Neural progenitor cell (in vitro differentiated cells): ENCODE measurements around the gene HYAL4. TPM values are rescaled to one million over a fixed set of nuclear protein-coding genes. Genes with fewer than 3 reads are reported as not detected.

Source experiments
- DNase-seq: peaks from one replicate; pipeline ENCODE4 v3.0.0-alpha.2; 2016; ENCODE audit warnings: low spot score
- H2AFZ ChIP-seq: fragments of 200-600 bp; sonication (generic); replicated peaks from 2 replicates; pipeline ENCODE4 v1.6.1; 2016; ENCODE audit warnings: antibody characterized with exemption
- H3F3A ChIP-seq: fragments of 200-600 bp; sonication (generic); 2 replicates; pipeline ENCODE4 v1.6.1; 2016; ENCODE audit warnings: antibody characterized with exemption, low read depth
- H3K27ac ChIP-seq: fragments of 200-600 bp; sonication (generic); 2 replicates; pipeline ENCODE4 v1.5.1; 2016; ENCODE audit warnings: mild to moderate bottlenecking
- H3K27me3 ChIP-seq: fragments of 200-600 bp; sonication (generic); 2 replicates; pipeline ENCODE4 v1.6.1; 2016; ENCODE audit warnings: mild to moderate bottlenecking, moderate library complexity
- H3K36me3 ChIP-seq: fragments of 200-600 bp; sonication (generic); 2 replicates; pipeline ENCODE4 v1.5.1; 2016
- H3K4me1 ChIP-seq: fragments of 200-600 bp; sonication (generic); 2 replicates; pipeline ENCODE4 v1.6.1; 2016; ENCODE audit warnings: mixed run types
- H3K4me2 ChIP-seq: fragments of 200-600 bp; sonication (generic); 2 replicates; pipeline ENCODE4 v1.6.1; 2016
- H3K4me3 ChIP-seq: fragments of 200-600 bp; sonication (generic); 2 replicates; pipeline ENCODE4 v1.5.1; 2016
- H3K79me2 ChIP-seq: fragments of 200-600 bp; sonication (generic); 2 replicates; pipeline ENCODE4 v1.6.1; 2016; ENCODE audit warnings: low read depth
- H3K9ac ChIP-seq: fragments of 200-600 bp; sonication (generic); 2 replicates; pipeline ENCODE4 v1.6.1; 2016
- H3K9me3 ChIP-seq: fragments of 200-600 bp; sonication (generic); 2 replicates; pipeline ENCODE4 v1.5.1; 2016; ENCODE audit warnings: low read depth
- H4K20me1 ChIP-seq: fragments of 200-600 bp; sonication (generic); 2 replicates; pipeline ENCODE4 v1.6.1; 2016; ENCODE audit warnings: low read depth
- H3K27ac Mint-ChIP-seq: 3 replicates; pipeline ENCODE4 v1.8.0; 2021; ENCODE audit warnings: mixed read lengths
- H3K27me3 Mint-ChIP-seq: 2 replicates; pipeline ENCODE4 v1.8.0; 2022; ENCODE audit warnings: low read depth, mild to moderate bottlenecking, inconsistent platforms, moderate library complexity, mixed read lengths; ENCODE audit not compliant: insufficient read depth
- H3K36me3 Mint-ChIP-seq: 3 replicates; pipeline ENCODE4 v1.8.0; 2021; ENCODE audit warnings: mixed read lengths
- H3K4me1 Mint-ChIP-seq: 3 replicates; pipeline ENCODE4 v1.8.0; 2021; ENCODE audit warnings: mixed read lengths
- H3K4me3 Mint-ChIP-seq: 3 replicates; pipeline ENCODE4 v1.8.0; 2021; ENCODE audit warnings: mild to moderate bottlenecking, moderate library complexity, mixed read lengths
- H3K9me3 Mint-ChIP-seq: 3 replicates; pipeline ENCODE4 v1.8.0; 2020; ENCODE audit warnings: mixed read lengths
- EZH2 ChIP-seq: fragments of 200-600 bp; sonication (generic); IDR thresholded peaks from 2 replicates; pipeline ENCODE4 v1.6.1; 2017; ENCODE audit warnings: antibody characterized with exemption, mild to moderate bottlenecking, moderate library complexity
- EZH2phosphoT487 ChIP-seq: fragments of 200-600 bp; sonication (generic); IDR thresholded peaks from 2 replicates; pipeline ENCODE4 v1.6.1; 2017; ENCODE audit warnings: antibody characterized with exemption
- total RNA-seq: library from RNA; depleted of rRNA; stranded (reverse); fragments of >200 nt; gene quantifications from 2 replicates; pipeline ENCODE4 v1.2.3, GENCODE V29; 2015; ENCODE audit warnings: low replicate concordance
- TF ChIP-seq, protein P1 (sequence below): fragments of 200-600 bp; sonication (generic); IDR thresholded peaks from 2 replicates; pipeline ENCODE4 v1.5.1; 2017; ENCODE audit warnings: antibody characterized with exemption, mild to moderate bottlenecking

HYAL4 gene
- total RNA-seq, 1 donor from 2014 or later = not detected

DNA sequence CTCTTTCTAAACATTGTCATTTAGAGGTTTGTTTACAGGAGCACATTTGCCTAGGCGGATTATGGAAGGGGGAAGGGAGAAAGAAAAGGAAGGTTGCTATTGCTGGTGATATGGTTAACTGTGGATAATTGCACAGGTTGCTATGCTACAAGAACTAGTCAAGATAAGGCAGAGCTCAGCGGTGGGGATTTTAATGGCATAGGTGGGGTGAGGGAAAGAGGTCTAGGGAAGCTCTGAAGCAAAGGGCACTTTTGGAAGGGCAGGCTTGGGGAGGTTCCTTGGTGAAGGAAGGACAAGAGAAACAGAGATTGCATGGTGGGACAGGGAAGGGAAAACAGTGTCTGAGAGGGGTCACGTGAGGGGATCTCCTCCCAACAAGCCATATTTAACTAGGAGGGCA is 19.5 kb downstream of the HYAL4 start:
- no peak overlapping the region for H2AFZ ChIP-seq

DNA sequence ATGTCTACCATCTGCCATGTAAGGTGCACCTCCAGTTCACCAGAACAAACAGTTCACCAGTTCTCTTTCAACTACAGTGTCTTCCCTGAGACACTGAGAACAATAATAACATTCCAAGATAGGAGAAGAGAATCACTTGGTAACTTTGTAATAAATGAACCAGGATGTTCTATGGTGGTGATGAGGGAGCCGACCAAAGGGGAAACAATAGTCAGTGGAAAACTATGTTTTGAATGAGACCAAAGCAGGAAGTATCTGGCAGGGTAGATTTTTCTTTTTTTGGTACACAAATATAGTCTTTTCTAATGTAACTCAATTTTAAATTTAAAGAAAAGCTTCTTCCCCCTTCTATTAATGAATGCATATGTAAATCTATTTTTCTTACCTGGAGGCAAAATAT is 20.0 kb downstream of the HYAL4 start:
- no peaks in the 10 kb centered on the region for H3K79me2 ChIP-seq
- Mint-ChIP-seq H3K9me3 (no peaks in the 10 kb centered on the region), H3K4me3 (no peak overlapping the region), H3K27me3 (peaks cover 2% of the 10 kb centered on the region), H3K4me1 (peaks cover 3% of the 10 kb centered on the region), H3K36me3 (no peaks in the 10 kb centered on the region), H3K27ac (no peak overlapping the region)
- TF ChIP-seq EZH2phosphoT487 (no peak), EZH2 (no peak)
- TF ChIP-seq, protein P1, sequence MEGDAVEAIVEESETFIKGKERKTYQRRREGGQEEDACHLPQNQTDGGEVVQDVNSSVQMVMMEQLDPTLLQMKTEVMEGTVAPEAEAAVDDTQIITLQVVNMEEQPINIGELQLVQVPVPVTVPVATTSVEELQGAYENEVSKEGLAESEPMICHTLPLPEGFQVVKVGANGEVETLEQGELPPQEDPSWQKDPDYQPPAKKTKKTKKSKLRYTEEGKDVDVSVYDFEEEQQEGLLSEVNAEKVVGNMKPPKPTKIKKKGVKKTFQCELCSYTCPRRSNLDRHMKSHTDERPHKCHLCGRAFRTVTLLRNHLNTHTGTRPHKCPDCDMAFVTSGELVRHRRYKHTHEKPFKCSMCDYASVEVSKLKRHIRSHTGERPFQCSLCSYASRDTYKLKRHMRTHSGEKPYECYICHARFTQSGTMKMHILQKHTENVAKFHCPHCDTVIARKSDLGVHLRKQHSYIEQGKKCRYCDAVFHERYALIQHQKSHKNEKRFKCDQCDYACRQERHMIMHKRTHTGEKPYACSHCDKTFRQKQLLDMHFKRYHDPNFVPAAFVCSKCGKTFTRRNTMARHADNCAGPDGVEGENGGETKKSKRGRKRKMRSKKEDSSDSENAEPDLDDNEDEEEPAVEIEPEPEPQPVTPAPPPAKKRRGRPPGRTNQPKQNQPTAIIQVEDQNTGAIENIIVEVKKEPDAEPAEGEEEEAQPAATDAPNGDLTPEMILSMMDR = no peak
- no peak overlapping the region for H2AFZ ChIP-seq
- no peak overlapping the region for H3K27ac ChIP-seq
- H4K20me1 ChIP-seq = no peaks in the 10 kb centered on the region
- no peak overlapping the region for H3K4me3 ChIP-seq
- H3K27me3 ChIP-seq = no peaks in the 10 kb centered on the region
- H3K9ac ChIP-seq = no peak overlapping the region
- H3K4me1 ChIP-seq = no peaks in the 10 kb centered on the region
- no peaks in the 10 kb centered on the region for H3K36me3 ChIP-seq
- H3K4me2 ChIP-seq = no peak overlapping the region
- H3F3A ChIP-seq = no peaks in the 10 kb centered on the region
- no peak for DNase-seq
- no peaks in the 10 kb centered on the region for H3K9me3 ChIP-seq

More for the DNA sequence above, 19.5 kb downstream of the HYAL4 start:
- no peak for DNase-seq
- Histone ChIP-seq H3K9me3 (no peaks in the 10 kb centered on the region), H3K27ac (no peak overlapping the region), H3K9ac (no peak overlapping the region), H3K4me1 (no peaks in the 10 kb centered on the region), H3K36me3 (no peaks in the 10 kb centered on the region), H3F3A (no peaks in the 10 kb centered on the region), H3K4me3 (no peak overlapping the region), H4K20me1 (no peaks in the 10 kb centered on the region), H3K79me2 (no peaks in the 10 kb centered on the region), H3K27me3 (no peaks in the 10 kb centered on the region), H3K4me2 (no peak overlapping the region)
- H3K27ac Mint-ChIP-seq = no peak overlapping the region
- TF ChIP-seq, protein P1 = no peak
- TF ChIP-seq EZH2 (no peak), EZH2phosphoT487 (no peak)
- H3K36me3 Mint-ChIP-seq = no peaks in the 10 kb centered on the region
- peaks cover 4% of the 10 kb centered on the region for H3K27me3 Mint-ChIP-seq
- H3K9me3 Mint-ChIP-seq = no peaks in the 10 kb centered on the region
- H3K4me3 Mint-ChIP-seq = no peak overlapping the region
- peaks cover 3% of the 10 kb centered on the region for H3K4me1 Mint-ChIP-seq

DNA sequence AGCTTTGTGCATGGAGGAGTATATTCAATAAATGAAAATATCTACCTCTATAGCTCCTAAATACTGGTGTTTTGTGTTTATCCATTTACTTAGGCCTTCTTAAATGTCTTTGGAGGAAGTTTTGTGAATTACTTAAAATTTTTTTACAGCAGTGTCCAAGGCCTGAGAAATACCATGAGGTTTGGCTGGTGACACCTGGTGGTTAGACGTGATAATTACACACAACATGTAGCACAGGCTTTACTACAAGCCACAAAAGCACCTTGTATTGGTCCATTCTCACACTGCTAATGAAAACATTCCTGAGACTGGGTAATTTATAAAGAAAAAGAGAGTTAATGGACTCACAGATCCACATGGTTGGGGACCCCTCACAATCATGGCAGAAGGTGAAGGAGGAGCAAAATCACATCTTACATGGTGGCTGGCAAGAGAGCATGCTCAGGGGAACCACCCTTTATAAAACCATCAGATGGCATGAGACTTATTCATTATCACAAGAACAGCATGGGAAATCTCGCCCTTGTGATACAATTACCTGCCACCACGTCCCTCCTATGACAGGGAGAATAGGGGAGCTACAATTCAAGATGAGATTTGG is 20.6 kb downstream of the HYAL4 start:
- Mint-ChIP-seq H3K27me3 (peaks cover 2% of the 10 kb centered on the region), H3K4me1 (peaks cover 3% of the 10 kb centered on the region), H3K4me3 (no peak overlapping the region), H3K36me3 (no peaks in the 10 kb centered on the region), H3K27ac (no peak overlapping the region), H3K9me3 (no peaks in the 10 kb centered on the region)
- no peaks in the 10 kb centered on the region for H3K27me3 ChIP-seq
- H3K9ac ChIP-seq = no peak overlapping the region
- no peak overlapping the region for H3K4me2 ChIP-seq
- H3F3A ChIP-seq = no peaks in the 10 kb centered on the region
- no peaks in the 10 kb centered on the region for H3K9me3 ChIP-seq
- H3K4me1 ChIP-seq = no peaks in the 10 kb centered on the region
- peak; percentile 58 for DNase-seq
- H2AFZ ChIP-seq = no peak overlapping the region
- no peak overlapping the region for H3K4me3 ChIP-seq
- no peaks in the 10 kb centered on the region for H3K36me3 ChIP-seq
- H4K20me1 ChIP-seq = no peaks in the 10 kb centered on the region
- no peaks in the 10 kb centered on the region for H3K79me2 ChIP-seq
- TF ChIP-seq, protein P1 = peak; percentile 80
- TF ChIP-seq EZH2phosphoT487 = no peak
- H3K27ac ChIP-seq = no peak overlapping the region
